IMR-90 (cell line): ENCODE data around the gene C2orf49. TPM values are rescaled to one million over a fixed set of nuclear protein-coding genes. Genes with fewer than 3 reads are reported as not detected.

Experiments
- ATAC-seq: fragments of 200-7000 bp; cut with Tn5 transposase; 2 replicates; pipeline ENCODE4 v1.9.1; 2020; ENCODE audit warnings: low read depth, mild to moderate bottlenecking, moderate library complexity
- BruUV-seq: library from RNA; stranded (reverse); fragments of 400-500 nt; replicated peaks from 2 replicates; lab custom pipeline; 2021; lab: Mats Ljungman, UMichigan
- CTCF ChIA-PET: fragments of 300-600 bp; formaldehyde crosslinking; extraction: SDS; loops from one replicate; lab custom pipeline; 2021; ENCODE audit warnings: antibody characterized with exemption; lab: Yijun Ruan, JAX
- POLR2A ChIA-PET: fragments of 300-600 bp; sonication (Branson Sonifier 250); formaldehyde crosslinking; loops from one replicate; lab custom pipeline; 2022; ENCODE audit warnings: antibody characterized with exemption; ENCODE audit not compliant: unreplicated experiment; lab: Charles Lee
- DNase-seq: peaks from one replicate; pipeline ENCODE4 v3.0.0; 2013
- H2AFZ ChIP-seq: replicated peaks from 2 replicates; pipeline ENCODE3; 2013; ENCODE audit warnings: low read length, mild to moderate bottlenecking; ENCODE audit not compliant: poor library complexity
- H2AK5ac ChIP-seq: 2 replicates; pipeline ENCODE4 v1.6.1; 2013; ENCODE audit warnings: low read depth, low read length, inconsistent platforms
- H2AK9ac ChIP-seq: replicated peaks from 2 replicates; pipeline ENCODE3; 2013; ENCODE audit warnings: mild to moderate bottlenecking, low read depth, low read length, moderate library complexity; ENCODE audit not compliant: poor library complexity
- H2BK120ac ChIP-seq: 2 replicates; pipeline ENCODE4 v1.6.1; 2013; ENCODE audit warnings: low read depth, low read length, inconsistent platforms
- H2BK15ac ChIP-seq: 3 replicates; pipeline ENCODE4 v1.6.1; 2013; ENCODE audit warnings: low read depth, low read length, inconsistent platforms
- H2BK20ac ChIP-seq: 2 replicates; pipeline ENCODE4 v1.6.1; 2013; ENCODE audit warnings: low read depth, mild to moderate bottlenecking, inconsistent platforms, low read length, moderate library complexity
- H2BK5ac ChIP-seq: 2 replicates; pipeline ENCODE4 v1.6.1; 2013; ENCODE audit warnings: mild to moderate bottlenecking, low read depth, low read length, inconsistent platforms; ENCODE audit not compliant: poor library complexity, severe bottlenecking
- H3K14ac ChIP-seq: replicated peaks from 2 replicates; pipeline ENCODE4 v1.6.1; 2013; ENCODE audit warnings: low read depth, low read length, inconsistent platforms
- H3K18ac ChIP-seq: 2 replicates; pipeline ENCODE4 v1.6.1; 2013; ENCODE audit warnings: low read depth, low read length, control low read depth
- H3K23ac ChIP-seq: 2 replicates; pipeline ENCODE4 v1.6.1; 2013; ENCODE audit warnings: low read depth, low read length, inconsistent platforms
- H3K27ac ChIP-seq: 2 replicates; pipeline ENCODE4 v1.5.1; 2013; ENCODE audit warnings: mild to moderate bottlenecking, control low read depth, low read length; ENCODE audit not compliant: insufficient read depth
- H3K27me3 ChIP-seq: 2 replicates; pipeline ENCODE4 v1.6.1; 2013; ENCODE audit warnings: low read length; ENCODE audit not compliant: control insufficient read depth, insufficient read depth
- H3K36me3 ChIP-seq: 2 replicates; pipeline ENCODE4 v1.6.1; 2013; ENCODE audit warnings: low read length, mixed read lengths; ENCODE audit not compliant: control insufficient read depth, insufficient read depth
- H3K4ac ChIP-seq: 2 replicates; pipeline ENCODE4 v1.6.1; 2013; ENCODE audit warnings: low read depth, low read length, inconsistent platforms
- H3K4me1 ChIP-seq: 2 replicates; pipeline ENCODE4 v1.6.1; 2013; ENCODE audit warnings: low read length, mixed read lengths; ENCODE audit not compliant: control insufficient read depth, insufficient read depth
- H3K4me2 ChIP-seq: 2 replicates; pipeline ENCODE4 v1.6.1; 2013; ENCODE audit warnings: low read depth, mild to moderate bottlenecking, control low read depth, low read length, moderate library complexity
- H3K4me3 ChIP-seq: 2 replicates; pipeline ENCODE4 v1.5.1; 2013; ENCODE audit warnings: low read depth, mild to moderate bottlenecking, control low read depth, low read length, moderate library complexity; ENCODE audit not compliant: insufficient read depth
- H3K56ac ChIP-seq: 2 replicates; pipeline ENCODE4 v1.6.1; 2013; ENCODE audit warnings: low read length, inconsistent platforms; ENCODE audit not compliant: insufficient read depth; ENCODE audit errors: extremely low read depth
- H3K79me1 ChIP-seq, 2 experiments: 2 replicates each; pipeline ENCODE4 v1.6.1; 2013; ENCODE audit warnings: low read length in 2 of 2, inconsistent platforms in 1 of 2, low read depth in 1 of 2
- H3K9ac ChIP-seq: 2 replicates; pipeline ENCODE4 v1.6.1; 2013; ENCODE audit warnings: low read depth, low read length, control low read depth
- H3K9me1 ChIP-seq: 2 replicates; pipeline ENCODE4 v1.6.1; 2013; ENCODE audit warnings: low read length, inconsistent platforms; ENCODE audit not compliant: insufficient read depth
- H3K9me3 ChIP-seq: 2 replicates; pipeline ENCODE4 v1.6.1; 2013; ENCODE audit warnings: low read length; ENCODE audit not compliant: control insufficient read depth, insufficient read depth
- H4K20me1 ChIP-seq: 2 replicates; pipeline ENCODE4 v1.6.1; 2013; ENCODE audit warnings: low read length, inconsistent platforms; ENCODE audit not compliant: insufficient read depth
- H4K5ac ChIP-seq: 2 replicates; pipeline ENCODE4 v1.6.1; 2013; ENCODE audit warnings: mild to moderate bottlenecking, low read depth, low read length, control low read depth
- H4K8ac ChIP-seq, 2 experiments: 2 replicates each; pipeline ENCODE4 v1.6.1; 2013; ENCODE audit warnings: low read depth in 2 of 2, low read length in 2 of 2, control low read depth in 1 of 2, inconsistent platforms in 1 of 2
- H4K91ac ChIP-seq: 2 replicates; pipeline ENCODE4 v1.6.1; 2013; ENCODE audit warnings: low read depth, low read length, inconsistent platforms; ENCODE audit not compliant: insufficient read depth
- BHLHE40 ChIP-seq: fragments of 150-350 bp; IDR thresholded peaks from 2 replicates; pipeline ENCODE4 v1.6.1; 2016; ENCODE audit warnings: mild to moderate bottlenecking, low read depth, low read length
- CEBPB ChIP-seq: IDR thresholded peaks from 2 replicates; pipeline ENCODE4 v1.6.1; 2012; ENCODE audit warnings: low read depth, low read length, improper control_type of control experiment
- CTCF ChIP-seq: conservative IDR thresholded peaks from 2 replicates; pipeline ENCODE4 v1.5.1; 2012; ENCODE audit warnings: mild to moderate bottlenecking, low read depth, low read length, improper control_type of control experiment
- ELK1 ChIP-seq: fragments of 150-350 bp; IDR thresholded peaks from 2 replicates; pipeline ENCODE4 v1.6.1; 2016; ENCODE audit warnings: low read depth, mild to moderate bottlenecking, low read length, moderate library complexity, borderline replicate concordance
- FOS ChIP-seq: fragments of 150-350 bp; IDR thresholded peaks from 2 replicates; pipeline ENCODE4 v1.6.1; 2016; ENCODE audit warnings: low read depth, low read length
- MAFK ChIP-seq: IDR thresholded peaks from 2 replicates; pipeline ENCODE4 v1.6.1; 2012; ENCODE audit warnings: low read depth, low read length, improper control_type of control experiment
- MAZ ChIP-seq: IDR thresholded peaks from 2 replicates; pipeline ENCODE4 v1.6.1; 2012; ENCODE audit warnings: low read depth, mild to moderate bottlenecking, low read length, improper control_type of control experiment, moderate library complexity, borderline replicate concordance
- NFE2L2 ChIP-seq: fragments of 150-350 bp; IDR thresholded peaks from 2 replicates; pipeline ENCODE4 v1.6.1; 2016; ENCODE audit warnings: low read depth, mild to moderate bottlenecking, low read length
- RAD21 ChIP-seq: IDR thresholded peaks from 2 replicates; pipeline ENCODE4 v1.6.1; 2012; ENCODE audit warnings: low read length, improper control_type of control experiment
- RCOR1 ChIP-seq: IDR thresholded peaks from 2 replicates; pipeline ENCODE4 v1.6.1; 2012; ENCODE audit warnings: mild to moderate bottlenecking, low read length, improper control_type of control experiment; ENCODE audit not compliant: insufficient replicate concordance
- RFX5 ChIP-seq: IDR thresholded peaks from 2 replicates; pipeline ENCODE4 v1.8.0; 2012; ENCODE audit warnings: low read depth, mild to moderate bottlenecking, low read length, moderate library complexity
- SMC3 ChIP-seq: fragments of 150-350 bp; IDR thresholded peaks from 2 replicates; pipeline ENCODE4 v1.6.1; 2016; ENCODE audit warnings: low read depth, mild to moderate bottlenecking, antibody characterized with exemption, low read length, moderate library complexity
- USF2 ChIP-seq: fragments of 150-350 bp; IDR thresholded peaks from 2 replicates; pipeline ENCODE4 v1.6.1; 2017; ENCODE audit warnings: mild to moderate bottlenecking, antibody characterized with exemption, low read length, low read depth
- WGBS, 2 experiments: methylation state at CpG; one replicate each; pipeline versions ENCODE4 v1.1.5 to v1.1.7; 2013; ENCODE audit warnings: missing lambda C conversion rate in 2 of 2; ENCODE audit not compliant: insufficient read length in 1 of 2; ENCODE audit errors: extremely low coverage in 2 of 2; 5-methylcytosine and 5-hydroxymethylcytosine counted together
- dilution Hi-C: fragments of 300-500 bp; cut with HindIII; formaldehyde crosslinking; loops from one replicate; pipeline ENCODE4 v1.14.3; 2018; ENCODE audit warnings: low sequenced_read_pairs; ENCODE audit not compliant: unreplicated experiment
- in situ Hi-C: fragments of 300-500 bp; cut with MboI; formaldehyde crosslinking; loops from 3 replicates; pipeline ENCODE4 v1.14.3; 2019; ENCODE audit warnings: low sequenced_read_pairs, inconsistent platforms, mixed read lengths
- intact Hi-C: fragments of 100-400 bp; cut with micrococcal nuclease; formaldehyde crosslinking; loops from 2 replicates; pipeline ENCODE4 v1.10.0; 2022
- polyA plus RNA-seq, 3 experiments: library from polyadenylated mRNA; depleted of rRNA; stranded (reverse); fragments of >200 nt; gene quantifications; 2 replicates each; pipeline ENCODE4 v1.2.3, GENCODE V29; 2012; ENCODE audit warnings: low replicate concordance in 1 of 3
- total RNA-seq: library from RNA; depleted of rRNA; stranded (reverse); fragments of >200 nt; gene quantifications from 2 replicates; pipeline ENCODE4 v1.2.3, GENCODE V29; 2012

C2orf49 gene
- total and polyA plus RNA-seq, 2 of the 4 experiments (the other 2 are of a cell fraction) = 3.8 to 8.5 TPM

GRCh38 chr2:105362862-105363591 lies 25.7 kb downstream of the C2orf49 start:
- in situ Hi-C loops (no loop called here), dilution Hi-C loops (no loop called here), intact Hi-C loops (no loop called here)
- H3K4me2 ChIP-seq = no peak overlapping the region
- peaks cover 33% of the 10 kb centered on the region for H4K20me1 ChIP-seq
- H2BK120ac ChIP-seq = no peak overlapping the region
- no peak overlapping the region for H2AK5ac ChIP-seq
- no peak overlapping the region for H2AFZ ChIP-seq
- peak overlapping the region; percentile 53 for H2BK5ac ChIP-seq
- no peak overlapping the region for H2BK20ac ChIP-seq
- H3K23ac ChIP-seq = peak overlapping the region; percentile 31; the same call in 1 of the 2 replicates
- H4K8ac ChIP-seq = peak overlapping the region; percentile 17 to 18; a peak in 2 of 4 replicates
- H3K56ac ChIP-seq = no peak overlapping the region
- no peak overlapping the region for H3K4me3 ChIP-seq
- H2BK15ac ChIP-seq = no peak overlapping the region
- H4K5ac ChIP-seq = peak overlapping the region; percentile 30
- no peak overlapping the region for H3K18ac ChIP-seq
- H3K27me3 ChIP-seq = no peaks in the 10 kb centered on the region
- no peak overlapping the region for H3K14ac ChIP-seq
- peak overlapping the region; percentile 39 for H3K27ac ChIP-seq
- H3K36me3 ChIP-seq = peaks cover 82% of the 10 kb centered on the region
- no peak for TF ChIP-seq RFX5
- no peak for TF ChIP-seq NFE2L2
- TF ChIP-seq CEBPB = no peak
- TF ChIP-seq BHLHE40 = no peak
- TF ChIP-seq ELK1 = no peak
- TF ChIP-seq MAFK = no peak
- TF ChIP-seq SMC3 = no peak
- TF ChIP-seq USF2 = no peak
- no peak for TF ChIP-seq RAD21
- no peak for TF ChIP-seq MAZ
- no peak for TF ChIP-seq RCOR1
- no peak for TF ChIP-seq CTCF
- no peak for TF ChIP-seq FOS
- no TSS peak for BruUV-seq
- no peak overlapping the region for H3K9ac ChIP-seq
- no peak overlapping the region for H4K91ac ChIP-seq
- H3K4ac ChIP-seq = no peak overlapping the region; the same call in 1 of the 2 replicates
- H3K9me3 ChIP-seq = no peaks in the 10 kb centered on the region
- H3K9me1 ChIP-seq = peaks cover 10% of the 10 kb centered on the region; the same call in 1 of the 2 replicates
- peaks cover 47 to 75% of the 10 kb centered on the region in 2 experiments for H3K79me1 ChIP-seq
- H3K4me1 ChIP-seq = peaks cover 6% of the 10 kb centered on the region; the same call in 1 of the 2 replicates
- POLR2A ChIA-PET = no interaction called here
- WGBS, 2 experiments = 77% methylated on average over 5 of the region's 15 CpGs; no CpG with 5 or more reads in 1 of the 2 experiments
- ATAC-seq = no peak; the same call in 1 of the 2 replicates
- CTCF ChIA-PET = no interaction called here
- DNase-seq = no peak
- H2AK9ac ChIP-seq = peak overlapping the region; percentile 51
